CD14-positive monocyte (primary cell): ENCODE data around the gene SNX25. TPM values are rescaled to one million over a fixed set of nuclear protein-coding genes. Genes with fewer than 3 reads are reported as not detected.

Source experiments
- DNase-seq, 3 donors: peaks; one replicate each; pipeline ENCODE4 v3.0.0-alpha.2; 2011 to 2022
- H2AFZ ChIP-seq: 2 replicates; pipeline ENCODE4 v1.6.0; 2012; ENCODE audit warnings: mild to moderate bottlenecking, low read depth, low read length, inconsistent platforms; ENCODE audit not compliant: insufficient read depth, poor library complexity, severe bottlenecking
- H3K27ac ChIP-seq, 2 donors: 1 replicate in 1 of 2; 2 replicates in 1 of 2; pipeline ENCODE4 v1.5.1; 2012 to 2013; ENCODE audit warnings: low read length in 2 of 2, control low read depth in 1 of 2, inconsistent platforms in 1 of 2, low read depth in 1 of 2, mild to moderate bottlenecking in 1 of 2
- H3K27me3 ChIP-seq, 2 donors: one replicate each; pipeline versions ENCODE4 v1.6.0 to v1.6.1; 2011 to 2013; ENCODE audit warnings: low read length in 2 of 2; ENCODE audit not compliant: control insufficient read depth in 2 of 2, insufficient read depth in 2 of 2
- H3K36me3 ChIP-seq, 2 donors: replicated peaks in 1 of 2; 1 replicate in 1 of 2; 2 replicates in 1 of 2; pipeline versions ENCODE4 v1.5.1 to v1.6.1; 2012 to 2013; ENCODE audit warnings: low read length in 2 of 2, control low read depth in 1 of 2, inconsistent platforms in 1 of 2, mild to moderate bottlenecking in 1 of 2; ENCODE audit not compliant: insufficient read depth in 2 of 2, control insufficient read depth in 1 of 2
- H3K4me1 ChIP-seq, 2 donors: 1 replicate in 1 of 2; 2 replicates in 1 of 2; pipeline versions ENCODE4 v1.5.1 to v1.6.1; 2012 to 2013; ENCODE audit warnings: low read length in 2 of 2, control low read depth in 1 of 2, inconsistent platforms in 1 of 2, mild to moderate bottlenecking in 1 of 2, moderate library complexity in 1 of 2; ENCODE audit not compliant: insufficient read depth in 2 of 2, control insufficient read depth in 1 of 2
- H3K4me2 ChIP-seq: replicated peaks from 2 replicates; pipeline ENCODE3; 2012; ENCODE audit warnings: low read length, moderate library complexity, mild to moderate bottlenecking; ENCODE audit not compliant: poor library complexity, severe bottlenecking; ENCODE audit errors: extremely low read depth
- H3K4me3 ChIP-seq, 3 experiments: fragments of 200-600 bp in 1 of 3; sonication (generic) in 1 of 3; replicated peaks in 1 of 3; 1 replicate in 2 of 3; 2 replicates in 1 of 3; pipeline ENCODE4 v1.5.1; 2011 to 2013; ENCODE audit warnings: low read length in 3 of 3, mild to moderate bottlenecking in 3 of 3, control low read depth in 2 of 3, low read depth in 2 of 3, inconsistent platforms in 1 of 3, moderate library complexity in 1 of 3
- H3K79me2 ChIP-seq: 2 replicates; pipeline ENCODE4 v1.6.0; 2012; ENCODE audit warnings: mild to moderate bottlenecking, control low read depth, inconsistent platforms, low read length, moderate library complexity; ENCODE audit not compliant: insufficient read depth
- H3K9ac ChIP-seq: 2 replicates; pipeline ENCODE4 v1.6.0; 2017; ENCODE audit warnings: low read length, mild to moderate bottlenecking; ENCODE audit not compliant: insufficient read depth, poor library complexity, severe bottlenecking
- H3K9me3 ChIP-seq, 2 donors: replicated peaks in 1 of 2; 1 replicate in 1 of 2; 2 replicates in 1 of 2; pipeline versions ENCODE4 v1.5.1 to v1.6.1; 2012 to 2013; ENCODE audit warnings: low read length in 2 of 2, control low read depth in 1 of 2; ENCODE audit not compliant: control insufficient read depth in 1 of 2, insufficient read depth in 1 of 2
- H4K20me1 ChIP-seq: 2 replicates; pipeline ENCODE4 v1.6.0; 2012; ENCODE audit warnings: mild to moderate bottlenecking, low read length, control low read depth, moderate library complexity; ENCODE audit not compliant: insufficient read depth
- H3K27ac Mint-ChIP-seq, 7 donors: one replicate each; pipeline ENCODE4 v1.8.0; 2020; ENCODE audit warnings: mild to moderate bottlenecking in 7 of 7, mixed read lengths in 7 of 7, moderate library complexity in 6 of 7, inconsistent platforms in 2 of 7
- H3K27me3 Mint-ChIP-seq, 3 donors: one replicate each; pipeline ENCODE4 v1.8.0; 2021 to 2022; ENCODE audit warnings: low read depth in 3 of 3, mild to moderate bottlenecking in 3 of 3, mixed read lengths in 3 of 3, moderate library complexity in 3 of 3, inconsistent platforms in 1 of 3
- H3K36me3 Mint-ChIP-seq, 2 donors: one replicate each; pipeline ENCODE4 v1.8.0; 2020; ENCODE audit warnings: mixed read lengths in 2 of 2, inconsistent platforms in 1 of 2, mild to moderate bottlenecking in 1 of 2
- H3K4me1 Mint-ChIP-seq: one replicate; pipeline ENCODE4 v1.8.0; 2020; ENCODE audit warnings: mild to moderate bottlenecking, mixed read lengths
- H3K4me3 Mint-ChIP-seq, 2 donors: one replicate each; pipeline ENCODE4 v1.8.0; 2020; ENCODE audit warnings: mild to moderate bottlenecking in 2 of 2, mixed read lengths in 2 of 2, moderate library complexity in 1 of 2
- H3K9me3 Mint-ChIP-seq, 7 donors: one replicate each; pipeline ENCODE4 v1.8.0; 2020 to 2022; ENCODE audit warnings: mixed read lengths in 7 of 7, mild to moderate bottlenecking in 6 of 7, moderate library complexity in 6 of 7, inconsistent platforms in 2 of 7
- CTCF ChIP-seq: fragments of 200-600 bp; IDR thresholded peaks from one replicate; pipeline ENCODE4 v1.8.0; 2022; ENCODE audit warnings: antibody characterized with exemption, mild to moderate bottlenecking
- WGBS: methylation state at CpG from one replicate; pipeline ENCODE4 v1.1.5; 2013; ENCODE audit warnings: missing lambda C conversion rate; ENCODE audit not compliant: insufficient coverage; 5-methylcytosine and 5-hydroxymethylcytosine counted together
- intact Hi-C, 2 donors: fragments of 100-400 bp; cut with micrococcal nuclease; formaldehyde crosslinking; loops; one replicate each; pipeline versions ENCODE4 v1.15.0 to v1.15.1; 2023
- polyA plus RNA-seq, 3 donors: library from polyadenylated mRNA; depleted of rRNA in 1 of 3; unstranded in 2 of 3; stranded (reverse) in 1 of 3; fragments of 300-500 nt in 2 of 3; fragments of >200 nt in 1 of 3; fragmentation: Illumina TruSeq in 2 of 3; gene quantifications; 1 replicate in 2 of 3; 2 replicates in 1 of 3; pipeline ENCODE4 v1.2.3, GENCODE V29; 2012 to 2021

SNX25 gene
- polyA plus RNA-seq, 3 donors, result 0.31 to 0.40 (median 0.36) TPM

GRCh38 chr4:185192059-185192458 lies 17.3 kb upstream of the SNX25 start:
- intact Hi-C loops, result no loop called here
- Histone ChIP-seq H2AFZ (no peak overlapping the region), H4K20me1 (no peaks in the 10 kb centered on the region), H3K4me3 (no peak overlapping the region), H3K27ac (no peak overlapping the region), H3K27me3 (no peaks in the 10 kb centered on the region), H3K4me2 (no peak overlapping the region), H3K36me3 (peaks cover 2 to 21% of the 10 kb centered on the region in 2 donors), H3K4me1 (no peaks in the 10 kb centered on the region), H3K79me2 (no peaks in the 10 kb centered on the region), H3K9me3 (no peaks in the 10 kb centered on the region), H3K9ac (no peak overlapping the region)
- DNase-seq, result no peak
- Mint-ChIP-seq H3K27ac (no peak overlapping the region), H3K9me3 (peaks cover 0 to 2% (median 0%) of the 10 kb centered on the region in 7 donors), H3K27me3 (peaks cover 0 to 2% (median 0%) of the 10 kb centered on the region in 3 donors), H3K4me3 (no peak overlapping the region), H3K4me1 (peaks cover 2% of the 10 kb centered on the region), H3K36me3 (peaks cover 16 to 20% of the 10 kb centered on the region in 2 donors)
- TF ChIP-seq CTCF, result no peak
- WGBS, result no CpG with 5 or more reads among the region's 1 CpG

GRCh38 chr4:185194924-185195888 lies 14.2 kb upstream of the SNX25 start:
- Mint-ChIP-seq H3K4me3 (no peak overlapping the region), H3K27me3 (peaks cover 0 to 2% (median 0%) of the 10 kb centered on the region in 3 donors), H3K9me3 (peaks cover 0 to 2% (median 0%) of the 10 kb centered on the region in 7 donors), H3K27ac (no peak overlapping the region), H3K4me1 (peaks cover 2% of the 10 kb centered on the region), H3K36me3 (peaks cover 8 to 11% of the 10 kb centered on the region in 2 donors)
- H3K9ac ChIP-seq, result no peak overlapping the region
- no peaks in the 10 kb centered on the region for H3K27me3 ChIP-seq
- H4K20me1 ChIP-seq, result no peaks in the 10 kb centered on the region
- no peak overlapping the region for H3K4me2 ChIP-seq
- TF ChIP-seq CTCF, result no peak
- H3K79me2 ChIP-seq, result no peaks in the 10 kb centered on the region
- H3K4me1 ChIP-seq, result no peaks in the 10 kb centered on the region
- H3K36me3 ChIP-seq, result peaks cover 0 to 7% of the 10 kb centered on the region in 2 donors
- no peak for DNase-seq
- H2AFZ ChIP-seq, result no peak overlapping the region
- no peaks in the 10 kb centered on the region for H3K9me3 ChIP-seq
- 100% methylated on average over 1 of the region's 9 CpGs for WGBS
- no peak overlapping the region for H3K27ac ChIP-seq
- no peak overlapping the region for H3K4me3 ChIP-seq
- intact Hi-C loops, result no loop called here
